HG02642 (cell line): ENCODE measurements around the gene ARL14EP.

ENCODE experiments used
- ATAC-seq: cut with Tn5 transposase; IDR thresholded peaks from one replicate; pipeline ENCODE4 v1.9.1; 2021; ENCODE audit warnings: mild to moderate bottlenecking; ENCODE audit not compliant: unreplicated experiment, poor library complexity

Gene ARL14EP

GRCh38 chr11:30322826-30323710 is at the start of gene ARL14EP:
ARL14EP (plus strand) TSS chr11:30323104; CDS start chr11:30330949, 7,845 bp downstream.
- peak; percentile 99 for ATAC-seq

- no peak for ATAC-seq
These were observed 45.7 kb upstream of the ARL14EP start for GRCh38 chr11:30277176-30277575.

- ATAC-seq, result no peak
These were observed 43.1 kb upstream of the ARL14EP start for GRCh38 chr11:30279796-30280195.

DNA sequence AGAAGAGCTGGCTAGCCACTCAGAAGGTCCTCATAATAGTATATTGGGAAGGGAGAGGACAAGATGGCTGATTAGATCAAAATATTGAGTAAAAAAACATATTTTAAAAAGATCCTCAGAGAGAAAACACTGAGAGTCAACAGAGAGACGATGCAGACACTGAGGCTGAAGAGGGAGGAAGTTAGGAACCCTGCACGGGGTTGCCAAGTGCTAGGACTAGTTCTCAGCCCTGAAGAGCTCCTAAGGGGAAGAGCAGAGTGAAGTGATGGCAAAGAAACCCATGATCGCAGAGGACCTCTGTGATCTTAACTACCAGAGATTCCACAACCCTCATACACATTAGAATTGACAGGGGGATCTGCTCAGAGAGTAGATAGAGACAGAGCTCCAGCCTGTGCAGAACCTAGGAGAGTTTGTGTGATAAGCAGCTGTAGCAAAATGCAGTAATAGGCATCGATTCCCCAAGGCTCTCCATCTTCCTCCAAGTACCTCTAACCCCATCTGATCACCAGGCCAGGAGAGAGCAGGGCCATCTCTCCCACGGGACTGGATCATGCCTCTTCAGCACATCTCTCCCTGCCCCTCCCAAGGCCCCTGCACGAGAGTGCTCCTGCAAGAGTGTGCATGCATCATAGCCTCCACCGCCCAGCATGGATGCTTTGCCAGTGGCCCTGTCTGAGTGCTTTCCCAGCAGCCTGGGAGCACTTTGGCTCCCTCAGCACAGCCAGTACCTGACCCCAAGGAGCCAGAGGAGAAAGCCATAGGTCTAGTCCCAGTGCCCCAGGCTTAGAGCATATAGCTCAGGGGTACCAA is 41.2 kb upstream of the ARL14EP start:
- ATAC-seq, result peak; percentile 34

DNA sequence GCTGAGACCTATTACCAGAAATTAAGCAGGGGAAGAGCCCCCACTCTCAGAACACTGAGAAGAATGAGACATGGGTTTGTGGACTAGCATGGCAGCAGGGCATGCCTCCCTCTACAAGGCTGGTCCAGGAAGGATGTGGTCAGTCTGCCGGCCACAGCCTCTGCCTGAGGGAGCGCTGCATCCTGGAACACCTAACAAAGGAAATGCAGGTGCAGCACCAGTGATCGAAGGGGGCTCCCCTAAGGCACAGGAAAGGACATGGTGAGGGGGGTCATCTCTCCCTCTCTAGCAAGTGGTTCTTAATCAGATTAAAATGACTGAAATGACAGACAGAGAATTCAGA is 40.6 kb upstream of the ARL14EP start:
- peak; percentile 89 for ATAC-seq

DNA sequence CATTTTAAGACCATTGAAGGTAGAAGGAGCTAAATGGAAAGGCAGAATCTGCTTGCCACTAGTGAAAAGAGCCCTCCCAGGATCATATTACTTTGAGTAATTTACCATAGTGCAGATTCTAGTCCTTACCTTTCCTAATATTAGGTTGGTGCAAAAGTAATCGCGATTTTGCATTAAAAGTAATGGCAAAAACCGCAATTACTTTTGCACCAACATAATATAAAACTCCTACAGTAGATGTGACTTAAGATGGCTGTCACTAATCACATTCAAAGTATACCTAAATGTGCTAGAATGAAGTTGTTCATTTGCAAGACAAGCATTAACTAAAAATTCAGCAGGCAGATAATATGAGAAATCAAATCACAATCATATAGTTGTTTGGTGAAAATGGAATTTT is 38.1 kb upstream of the ARL14EP start:
- ATAC-seq, result no peak

DNA sequence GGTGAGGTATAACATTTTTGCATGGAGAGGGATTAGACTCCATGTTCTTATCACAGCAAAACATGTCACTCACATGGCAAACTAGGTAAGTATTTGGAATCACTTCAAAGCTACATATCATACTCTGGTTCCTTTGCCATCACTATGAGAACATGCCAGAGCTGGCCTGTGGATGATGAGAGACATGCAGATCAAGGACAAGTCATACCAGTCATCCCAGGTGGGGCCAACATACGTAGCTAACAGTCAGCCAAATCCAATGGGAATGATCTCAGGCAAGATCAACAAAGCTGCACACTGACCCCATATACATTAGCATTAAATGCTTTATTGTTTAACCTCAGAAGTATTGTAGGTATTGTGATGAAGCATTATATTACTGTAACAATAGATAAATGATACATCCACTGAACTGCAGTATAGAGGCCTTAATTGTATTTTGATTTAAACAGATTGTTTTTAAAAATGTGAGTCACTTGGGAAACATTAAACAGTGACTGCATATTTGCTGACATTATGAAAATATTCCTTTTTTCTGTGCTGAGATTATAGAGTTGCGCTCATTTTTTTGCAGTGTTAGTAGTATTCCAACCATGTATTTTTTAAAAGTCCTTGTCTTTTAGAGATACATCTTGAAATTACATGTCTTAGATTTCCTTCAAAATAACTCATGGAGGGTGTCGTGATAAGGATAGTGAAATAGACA is 37.3 kb upstream of the ARL14EP start:
- ATAC-seq, result no peak

- ATAC-seq, result no peak
These were observed 31.6 kb upstream of the ARL14EP start for GRCh38 chr11:30291331-30291730.

GRCh38 chr11:30292545-30292944 is 30.4 kb upstream of the ARL14EP start:
- ATAC-seq, result no peak

DNA sequence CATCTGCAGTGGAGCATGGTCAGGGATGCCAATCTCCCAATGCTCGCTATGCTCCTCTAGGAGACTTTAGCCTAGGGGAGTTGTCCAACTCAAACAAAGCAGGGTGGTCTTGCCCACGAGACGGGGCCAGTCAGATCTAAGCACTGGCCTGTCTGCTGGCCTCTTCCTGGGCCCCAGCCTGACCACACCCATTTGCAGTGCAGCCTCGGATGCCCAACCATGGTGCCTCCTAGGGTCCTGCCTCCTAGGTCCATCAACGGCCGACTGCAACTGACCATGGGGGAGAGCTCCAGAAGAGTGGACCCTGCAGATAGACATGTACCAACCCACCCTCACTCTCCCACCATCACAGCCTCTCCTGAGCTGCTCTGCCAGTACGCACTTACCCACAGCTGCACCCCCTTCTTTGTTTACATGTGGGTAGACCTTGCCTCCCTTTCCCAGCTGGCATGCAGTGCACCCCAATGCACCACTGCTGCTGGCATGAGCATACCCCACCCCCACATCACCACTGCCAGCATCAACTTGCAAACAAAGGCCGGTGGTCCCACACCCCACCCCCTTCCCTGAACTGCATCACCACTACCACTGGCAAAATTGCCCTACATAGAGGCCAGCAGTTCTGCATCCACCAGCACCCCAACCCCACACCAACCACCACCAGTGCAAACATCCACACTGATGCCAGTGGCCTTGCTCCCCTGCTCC is 27.6 kb upstream of the ARL14EP start:
- no peak for ATAC-seq

GRCh38 chr11:30304620-30305019 is 18.3 kb upstream of the ARL14EP start:
- ATAC-seq, result no peak

DNA sequence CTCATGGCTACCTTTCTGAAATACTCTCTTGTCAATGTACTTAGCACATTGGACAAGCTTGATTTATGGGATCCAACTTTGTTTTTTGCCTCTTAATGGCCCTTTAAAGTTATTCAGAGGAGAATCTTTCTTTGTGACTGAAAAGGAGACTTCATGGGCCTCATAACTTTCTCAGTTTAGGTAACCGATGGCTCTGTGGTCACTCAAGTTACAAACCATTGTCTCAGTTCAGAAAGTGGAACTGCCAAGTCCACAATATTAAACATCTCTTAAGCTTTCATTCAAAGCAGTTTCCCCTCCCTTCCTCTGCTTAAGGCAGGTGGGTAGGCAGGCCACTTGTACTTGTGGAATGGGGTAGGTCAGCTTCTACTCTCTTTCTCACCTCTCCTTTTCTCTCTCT is 12.3 kb upstream of the ARL14EP start:
- peak; percentile 93 for ATAC-seq

- no peak for ATAC-seq
These were observed 11.7 kb upstream of the ARL14EP start for GRCh38 chr11:30311189-30311588.

- no peak for ATAC-seq
These were observed 10.7 kb upstream of the ARL14EP start for GRCh38 chr11:30312243-30312642.

DNA sequence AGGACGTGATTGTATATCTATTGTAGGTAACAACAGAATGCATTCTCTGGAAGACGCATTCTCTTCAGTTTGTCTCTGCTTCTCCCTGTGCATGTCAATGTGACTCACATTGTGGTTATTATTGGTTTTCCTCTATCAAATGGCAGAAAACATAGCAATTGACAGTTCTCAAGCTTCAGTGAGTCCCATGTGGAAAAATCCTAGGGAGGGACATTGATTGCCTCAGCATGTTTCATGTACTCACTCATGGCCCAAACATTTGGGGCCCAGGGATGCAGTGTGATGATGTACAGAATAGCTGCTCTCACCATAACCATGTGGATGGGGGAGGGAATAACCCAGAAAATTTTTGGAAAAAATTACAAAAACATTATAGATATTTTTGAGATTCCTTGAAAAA is 9.3 kb upstream of the ARL14EP start:
- no peak for ATAC-seq

GRCh38 chr11:30314625-30315024 is 8.3 kb upstream of the ARL14EP start:
- ATAC-seq, result no peak

- no peak for ATAC-seq
These were observed 6.7 kb upstream of the ARL14EP start for GRCh38 chr11:30316237-30316636.

DNA sequence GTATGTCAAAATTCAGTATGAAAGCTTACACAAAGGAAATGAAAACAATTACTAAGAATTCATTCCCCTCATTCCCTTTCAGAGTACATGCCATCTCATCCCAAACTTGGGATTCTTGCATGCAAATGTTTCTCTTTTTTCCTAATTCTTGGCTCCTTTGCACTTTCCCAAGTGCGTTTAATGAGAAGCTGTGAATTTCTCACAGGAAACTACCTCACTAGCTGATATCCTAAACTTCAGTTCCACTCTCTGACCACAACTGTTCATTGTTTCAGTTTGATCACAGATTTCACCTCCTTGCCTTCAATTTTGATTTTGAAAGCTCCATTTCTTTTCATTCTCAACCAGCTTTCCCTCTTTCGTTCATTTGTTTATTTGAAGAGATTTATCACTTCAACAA is 5.9 kb upstream of the ARL14EP start:
- no peak for ATAC-seq

GRCh38 chr11:30321321-30321720 is 1.6 kb upstream of the ARL14EP start:
- no peak for ATAC-seq

DNA sequence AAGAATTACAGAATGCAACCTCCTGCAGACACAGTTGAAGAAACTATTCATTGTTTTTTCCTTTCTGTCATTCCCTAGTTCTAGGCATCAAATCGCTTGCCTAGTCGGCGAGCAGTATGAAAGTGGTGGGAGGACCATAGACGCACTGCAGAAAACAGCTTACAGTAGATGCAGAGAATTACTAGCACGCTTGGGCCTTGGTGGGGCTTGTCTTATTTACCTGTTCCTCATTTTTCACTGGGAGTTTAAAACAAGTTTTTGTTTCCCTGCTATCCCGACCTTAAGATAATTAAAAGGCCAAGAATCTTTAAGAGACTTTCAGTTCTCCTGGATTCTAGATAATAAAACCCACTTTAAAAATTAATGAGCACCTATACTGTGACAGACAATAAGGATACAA is 713 bp upstream of the ARL14EP start:
- ATAC-seq, result no peak
